NCI-H345 treated with DMSO at 0.1 percent for 48 hours (cell line): ENCODE measurements around the gene RASL12.
"Not testable (repeated sequence)": the region's sequence is repeated elsewhere in the genome, so short reads cannot be mapped to it uniquely, and the experiment has no call there.

Experiments used
- DNase-seq: peaks from one replicate; lab custom pipeline; 2025; ENCODE audit not compliant: unreplicated experiment; lab: John Stamatoyannopoulos, UW

Gene RASL12

GRCh38 chr15:65067645-65068402 is at the start of gene RASL12:
RASL12 (minus strand) TSS chr15:65067991; CDS start chr15:65067835, 156 bp downstream.
- DNase-seq, result no peak

GRCh38 chr15:65115542-65115941 is 47.8 kb upstream of the RASL12 start:
- no peak for DNase-seq

GRCh38 chr15:65115086-65115485 is 47.3 kb upstream of the RASL12 start, which contains the start of gene UBAP1L:
UBAP1L (minus strand) TSS chr15:65115200; CDS start chr15:65106215, 8,985 bp downstream.
- DNase-seq, result no peak

GRCh38 chr15:65110676-65111292 is 43.0 kb upstream of the RASL12 start:
- DNase-seq, result no peak

- DNase-seq, result no peak
Measured at GRCh38 chr15:65106011-65106590, 38.3 kb upstream of the RASL12 start.

GRCh38 chr15:65105038-65105437 is 37.2 kb upstream of the RASL12 start:
- DNase-seq, result no peak

GRCh38 chr15:65102912-65103311 is 35.1 kb upstream of the RASL12 start:
- DNase-seq, result no peak

GRCh38 chr15:65101891-65102708 is 34.3 kb upstream of the RASL12 start:
- no peak for DNase-seq

GRCh38 chr15:65101411-65101890 is 33.7 kb upstream of the RASL12 start:
- DNase-seq, result no peak

GRCh38 chr15:65100442-65100841 is 32.7 kb upstream of the RASL12 start:
- no peak for DNase-seq

- DNase-seq, result not testable (repeated sequence)
Measured at GRCh38 chr15:65099801-65100200, 32.0 kb upstream of the RASL12 start.

- no peak for DNase-seq
Measured at GRCh38 chr15:65099336-65099735, 31.5 kb upstream of the RASL12 start.

GRCh38 chr15:65097651-65098263 is 30.0 kb upstream of the RASL12 start:
- no peak for DNase-seq

- no peak for DNase-seq
Measured at GRCh38 chr15:65096481-65097385, 28.9 kb upstream of the RASL12 start.

GRCh38 chr15:65095747-65096104 is 27.9 kb upstream of the RASL12 start:
- no peak for DNase-seq

- no peak for DNase-seq
Measured at GRCh38 chr15:65095011-65095746, 27.4 kb upstream of the RASL12 start.

- no peak for DNase-seq
Measured at GRCh38 chr15:65094294-65094995, 26.7 kb upstream of the RASL12 start.

GRCh38 chr15:65093793-65094170 is 26.0 kb upstream of the RASL12 start:
- not testable (repeated sequence) for DNase-seq
